ENCODE measurements around the gene HOXD3.

Gene HOXD3

DNA sequence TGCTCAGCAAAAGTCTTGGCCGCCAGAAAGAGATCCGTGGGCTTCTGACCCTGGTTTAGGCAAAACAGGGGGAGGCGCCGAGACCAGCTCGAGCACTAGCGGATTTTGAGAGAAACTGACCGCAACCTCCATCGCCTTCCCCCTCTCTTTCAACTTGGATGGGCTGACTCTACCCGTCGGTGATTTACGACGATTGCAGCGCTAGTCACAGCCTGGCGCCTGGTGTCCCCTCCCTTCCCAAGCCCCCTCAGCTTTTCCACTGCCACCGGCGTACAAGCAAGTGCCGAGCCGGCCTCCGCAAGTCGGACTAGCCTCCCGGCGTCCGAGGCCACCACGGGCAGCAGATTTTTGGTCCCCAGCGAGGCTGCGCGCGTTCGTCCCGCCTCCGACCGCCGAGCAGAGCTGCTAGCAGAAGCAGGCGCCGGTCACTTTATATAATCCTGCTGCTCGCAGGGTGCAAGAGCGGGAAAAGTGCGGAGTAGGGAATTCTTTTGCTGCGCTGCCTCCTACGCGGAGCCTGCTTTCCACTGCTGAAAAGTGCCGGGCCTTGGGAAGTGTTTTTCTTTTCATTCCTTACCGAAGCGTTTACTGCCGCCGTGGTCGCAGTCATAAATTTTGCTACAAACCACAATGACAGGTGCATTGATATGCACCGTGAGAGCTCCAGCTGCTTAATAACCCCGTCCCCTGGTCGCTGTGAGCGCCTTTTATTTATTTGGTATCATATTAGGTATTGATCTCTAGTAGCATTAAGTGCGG, 7.7 kb downstream of the HOXD3 start:
- Histone ChIP-seq H3K79me2 (ENCODE audit: control insufficient read depth, low read length) (no peaks in the 10 kb centered on the region), H3K27ac (ENCODE audit: low read depth, low read length) (no peak overlapping the region), H3K27me3 (ENCODE audit: control insufficient read depth, low read length) (no peaks in the 10 kb centered on the region), H4K20me1 (ENCODE audit: control insufficient read depth, insufficient read depth, low read depth, low read length) (no peaks in the 10 kb centered on the region), H3K4me1 (ENCODE audit: control insufficient read depth, low read length) (no peaks in the 10 kb centered on the region), H3K36me3 (ENCODE audit: control insufficient read depth, low read length) (no peaks in the 10 kb centered on the region), H3K4me2 (ENCODE audit: low read length) (no peak overlapping the region), H3K9me3 (ENCODE audit: control insufficient read depth, insufficient read depth, low read length) (no peaks in the 10 kb centered on the region; the same call in 1 of the 2 replicates), H3K4me3 (ENCODE audit: low read length) (no peak overlapping the region), H3F3A (ENCODE audit: control insufficient read depth, insufficient read depth) (no peaks in the 10 kb centered on the region), H3K9me2 (replicated peaks; ENCODE audit: control insufficient read depth, low read length) (no peaks in the 10 kb centered on the region)
- TF ChIP-seq EZH2phosphoT487 (IDR thresholded peaks at IDR 0.05; ENCODE audit: borderline replicate concordance, low read length), result no peak
- TF ChIP-seq, protein P1, sequence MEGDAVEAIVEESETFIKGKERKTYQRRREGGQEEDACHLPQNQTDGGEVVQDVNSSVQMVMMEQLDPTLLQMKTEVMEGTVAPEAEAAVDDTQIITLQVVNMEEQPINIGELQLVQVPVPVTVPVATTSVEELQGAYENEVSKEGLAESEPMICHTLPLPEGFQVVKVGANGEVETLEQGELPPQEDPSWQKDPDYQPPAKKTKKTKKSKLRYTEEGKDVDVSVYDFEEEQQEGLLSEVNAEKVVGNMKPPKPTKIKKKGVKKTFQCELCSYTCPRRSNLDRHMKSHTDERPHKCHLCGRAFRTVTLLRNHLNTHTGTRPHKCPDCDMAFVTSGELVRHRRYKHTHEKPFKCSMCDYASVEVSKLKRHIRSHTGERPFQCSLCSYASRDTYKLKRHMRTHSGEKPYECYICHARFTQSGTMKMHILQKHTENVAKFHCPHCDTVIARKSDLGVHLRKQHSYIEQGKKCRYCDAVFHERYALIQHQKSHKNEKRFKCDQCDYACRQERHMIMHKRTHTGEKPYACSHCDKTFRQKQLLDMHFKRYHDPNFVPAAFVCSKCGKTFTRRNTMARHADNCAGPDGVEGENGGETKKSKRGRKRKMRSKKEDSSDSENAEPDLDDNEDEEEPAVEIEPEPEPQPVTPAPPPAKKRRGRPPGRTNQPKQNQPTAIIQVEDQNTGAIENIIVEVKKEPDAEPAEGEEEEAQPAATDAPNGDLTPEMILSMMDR (IDR thresholded peaks at IDR 0.05; ENCODE audit: low read depth, low read length, poor library complexity, severe bottlenecking), result no peak

DNA sequence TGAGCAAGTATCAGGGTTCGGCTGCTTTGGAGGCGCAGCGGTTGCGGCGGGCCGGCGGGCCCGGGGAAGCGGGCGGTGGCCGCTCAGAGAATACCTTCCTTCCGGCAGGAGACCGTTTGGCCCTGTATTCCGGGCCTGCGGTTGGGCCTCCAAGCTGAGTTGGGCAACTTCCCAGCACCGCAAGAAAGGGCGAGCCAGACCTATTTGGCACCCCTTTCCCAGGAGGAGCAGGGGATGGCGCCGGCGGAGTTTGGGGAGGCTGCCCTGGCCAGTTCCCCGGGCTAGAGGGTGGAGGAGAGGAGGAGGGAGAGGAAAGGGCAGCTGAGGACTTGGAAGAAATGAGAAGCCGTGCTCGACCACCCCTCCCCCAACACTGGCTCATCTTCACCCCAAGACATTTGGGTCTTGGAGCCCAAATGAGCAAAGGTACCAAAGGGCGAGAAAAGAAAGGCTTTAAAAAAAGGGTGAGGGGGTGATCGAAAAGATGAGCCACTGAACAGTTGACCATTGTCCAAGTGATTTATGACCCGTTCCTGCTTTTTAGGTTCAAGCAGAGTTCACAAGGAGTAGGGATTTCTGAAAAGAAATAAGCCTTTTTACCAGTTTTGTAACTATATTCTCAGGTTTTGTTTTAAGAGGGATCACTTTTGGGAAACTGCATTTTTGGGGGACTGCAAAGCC, 8.4 kb downstream of the HOXD3 start:
- H3K36me3 ChIP-seq (ENCODE audit: control insufficient read depth, low read length), result no peaks in the 10 kb centered on the region
- no peak overlapping the region for H3K4me3 ChIP-seq (ENCODE audit: low read length)
- H3K9me2 ChIP-seq (replicated peaks; ENCODE audit: control insufficient read depth, low read length), result no peaks in the 10 kb centered on the region
- no peak overlapping the region for H3K4me2 ChIP-seq (ENCODE audit: low read length)
- H3K9me3 ChIP-seq (ENCODE audit: control insufficient read depth, insufficient read depth, low read length), result no peaks in the 10 kb centered on the region; the same call in 1 of the 2 replicates
- no peaks in the 10 kb centered on the region for H3K79me2 ChIP-seq (ENCODE audit: control insufficient read depth, low read length)
- no peaks in the 10 kb centered on the region for H3K27me3 ChIP-seq (ENCODE audit: control insufficient read depth, low read length)
- no peak for TF ChIP-seq EZH2phosphoT487 (IDR thresholded peaks at IDR 0.05; ENCODE audit: borderline replicate concordance, low read length)
- TF ChIP-seq, protein P1 (IDR thresholded peaks at IDR 0.05; ENCODE audit: low read depth, low read length, poor library complexity, severe bottlenecking), result no peak
- H3F3A ChIP-seq (ENCODE audit: control insufficient read depth, insufficient read depth), result no peaks in the 10 kb centered on the region
- H4K20me1 ChIP-seq (ENCODE audit: control insufficient read depth, insufficient read depth, low read depth, low read length), result no peaks in the 10 kb centered on the region
- H3K4me1 ChIP-seq (ENCODE audit: control insufficient read depth, low read length), result no peaks in the 10 kb centered on the region
- no peak overlapping the region for H3K27ac ChIP-seq (ENCODE audit: low read depth, low read length)

DNA sequence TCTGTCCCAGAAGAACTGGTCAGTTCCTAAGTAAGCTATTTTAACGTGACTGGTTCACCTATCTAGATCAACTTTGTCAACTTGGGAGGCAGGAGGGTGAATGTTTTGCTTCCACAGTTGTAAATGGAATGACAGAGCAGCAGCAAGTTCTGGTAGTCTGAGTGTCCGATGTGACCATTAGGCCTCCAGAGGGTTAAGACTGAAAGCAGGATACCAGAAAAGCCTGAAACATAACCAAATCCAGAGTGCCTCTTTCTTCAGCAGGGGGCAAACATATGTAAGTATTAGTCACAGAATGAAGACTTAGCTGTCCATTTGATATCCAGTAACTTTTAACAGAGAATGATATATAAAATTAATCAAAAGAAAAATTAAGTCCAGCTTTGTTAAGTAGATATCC, 9.2 kb downstream of the HOXD3 start:
- H4K20me1 ChIP-seq (ENCODE audit: control insufficient read depth, insufficient read depth, low read depth, low read length), result no peaks in the 10 kb centered on the region
- H3K27ac ChIP-seq (ENCODE audit: low read depth, low read length), result no peak overlapping the region
- H3K4me1 ChIP-seq (ENCODE audit: control insufficient read depth, low read length), result no peaks in the 10 kb centered on the region
- H3K4me2 ChIP-seq (ENCODE audit: low read length), result no peak overlapping the region
- no peaks in the 10 kb centered on the region for H3K79me2 ChIP-seq (ENCODE audit: control insufficient read depth, low read length)
- no peaks in the 10 kb centered on the region for H3K9me2 ChIP-seq (replicated peaks; ENCODE audit: control insufficient read depth, low read length)
- H3F3A ChIP-seq (ENCODE audit: control insufficient read depth, insufficient read depth), result no peaks in the 10 kb centered on the region
- no peaks in the 10 kb centered on the region for H3K27me3 ChIP-seq (ENCODE audit: control insufficient read depth, low read length)
- TF ChIP-seq, protein P1 (IDR thresholded peaks at IDR 0.05; ENCODE audit: low read depth, low read length, poor library complexity, severe bottlenecking), result no peak
- TF ChIP-seq EZH2phosphoT487 (IDR thresholded peaks at IDR 0.05; ENCODE audit: borderline replicate concordance, low read length), result no peak
- no peaks in the 10 kb centered on the region for H3K36me3 ChIP-seq (ENCODE audit: control insufficient read depth, low read length)
- H3K9me3 ChIP-seq (ENCODE audit: control insufficient read depth, insufficient read depth, low read length), result no peaks in the 10 kb centered on the region
- H3K4me3 ChIP-seq (ENCODE audit: low read length), result no peak overlapping the region

Data from DOHH2 (cell line).